Gastroesophageal sphincter (tissue), 3 donors: Measurements from ENCODE around the gene SVOPL.

Source experiments
- CTCF ChIP-seq, 4 experiments: fragments of 200-600 bp in 2 of 4; fragments of 450-650 bp in 2 of 4; sonication (generic) in 1 of 4; IDR thresholded peaks; one replicate each; pipeline ENCODE4 v1.5.1; 2017 to 2019; ENCODE audit warnings: antibody characterized with exemption in 4 of 4, mild to moderate bottlenecking in 2 of 4, moderate library complexity in 2 of 4
- POLR2A ChIP-seq, 2 donors: fragments of 450-650 bp; IDR thresholded peaks; one replicate each; pipeline ENCODE4 v1.6.1; 2017; ENCODE audit warnings: antibody characterized with exemption in 2 of 2, mild to moderate bottlenecking in 2 of 2, moderate library complexity in 1 of 2

GRCh38 chr7:138746073-138746472 lies 44.9 kb upstream of the SVOPL start:
- no peak for TF ChIP-seq CTCF (IDR thresholded peaks at IDR 0.05)
- TF ChIP-seq POLR2A (IDR thresholded peaks at IDR 0.05): no peak
